Neural cell (in vitro differentiated cells): ENCODE results near the gene CACNA1D. TPM values are rescaled to one million over a fixed set of nuclear protein-coding genes. Genes with fewer than 3 reads are reported as not detected.

Experiments used
- H2AFZ ChIP-seq: fragments of 200-600, 300-800 bp; sonication (generic), shearing (Covaris generic); 2 replicates; pipeline ENCODE4 v1.6.0; 2014; ENCODE audit warnings: low read depth, mild to moderate bottlenecking, antibody characterized with exemption, low read length, moderate library complexity
- H3F3A ChIP-seq: fragments of 200-600 bp; shearing (Covaris generic); 2 replicates; pipeline ENCODE4 v1.6.1; 2016; ENCODE audit warnings: mild to moderate bottlenecking, moderate library complexity, mixed read lengths, antibody characterized with exemption, low read length; ENCODE audit not compliant: insufficient read depth, poor library complexity, severe bottlenecking
- H3K27ac ChIP-seq: fragments of 200-600, 300-800 bp; sonication (generic), shearing (Covaris generic); 2 replicates; pipeline ENCODE4 v1.5.1; 2014; ENCODE audit warnings: mild to moderate bottlenecking, low read length, moderate library complexity
- H3K27me3 ChIP-seq: fragments of 300-800, 200-600 bp; sonication (generic), shearing (Covaris generic); 2 replicates; pipeline ENCODE4 v1.6.0; 2014; ENCODE audit warnings: mild to moderate bottlenecking, low read depth, low read length, moderate library complexity; ENCODE audit not compliant: insufficient read depth
- H3K36me3 ChIP-seq: fragments of 300-800, 200-600 bp; sonication (generic), shearing (Covaris generic); 2 replicates; pipeline ENCODE4 v1.5.1; 2014; ENCODE audit warnings: mild to moderate bottlenecking, antibody characterized with exemption, low read length, moderate library complexity; ENCODE audit not compliant: insufficient read depth
- H3K4me2 ChIP-seq: fragments of 300-800, 200-600 bp; sonication (generic), shearing (Covaris generic); 2 replicates; pipeline ENCODE4 v1.6.0; 2014; ENCODE audit warnings: mild to moderate bottlenecking, low read length
- H3K4me3 ChIP-seq: fragments of 300-800, 200-600 bp; sonication (generic), shearing (Covaris generic); 2 replicates; pipeline ENCODE4 v1.5.1; 2014; ENCODE audit warnings: mild to moderate bottlenecking, low read length, moderate library complexity
- H3K79me2 ChIP-seq: fragments of 200-600 bp; shearing (Covaris generic); replicated peaks from 2 replicates; pipeline ENCODE4 v1.6.0; 2014; ENCODE audit warnings: mild to moderate bottlenecking, low read length, moderate library complexity; ENCODE audit not compliant: insufficient read depth
- H3K9ac ChIP-seq: fragments of 300-800, 200-600 bp; sonication (generic), shearing (Covaris generic); 2 replicates; pipeline ENCODE4 v1.6.1; 2016; ENCODE audit warnings: mild to moderate bottlenecking, low read length, mixed read lengths
- H3K9me2 ChIP-seq: fragments of 200-600 bp; shearing (Covaris generic); 2 replicates; pipeline ENCODE4 v1.6.1; 2016; ENCODE audit warnings: mild to moderate bottlenecking, low read length, mixed read lengths; ENCODE audit not compliant: insufficient read depth
- H3K9me3 ChIP-seq: fragments of 200-600, 300-800 bp; sonication (generic), shearing (Covaris generic); 2 replicates; pipeline ENCODE4 v1.6.1; 2016; ENCODE audit warnings: mild to moderate bottlenecking, mixed run types, low read length, moderate library complexity, mixed read lengths
- H4K20me1 ChIP-seq: fragments of 200-600 bp; shearing (Covaris generic); 2 replicates; pipeline ENCODE4 v1.6.1; 2016; ENCODE audit warnings: mild to moderate bottlenecking, mixed run types; ENCODE audit not compliant: insufficient read depth
- CTCF ChIP-seq: fragments of 450-650 bp; IDR thresholded peaks from 2 replicates; pipeline ENCODE4 v1.5.1; 2014; ENCODE audit warnings: antibody characterized with exemption, mild to moderate bottlenecking, moderate library complexity; ENCODE audit not compliant: poor library complexity, severe bottlenecking
- EP300 ChIP-seq: fragments of 450-650 bp; conservative IDR thresholded peaks from 2 replicates; pipeline ENCODE4 v1.6.1; 2014; ENCODE audit warnings: antibody characterized with exemption, mild to moderate bottlenecking, moderate library complexity; ENCODE audit not compliant: poor library complexity, severe bottlenecking
- EZH2 ChIP-seq: fragments of 200-600, 300-800 bp; shearing (Covaris generic), sonication (generic); IDR thresholded peaks from 2 replicates; pipeline ENCODE4 v1.6.1; 2014; ENCODE audit warnings: antibody characterized with exemption, low read length, borderline replicate concordance, mild to moderate bottlenecking; ENCODE audit not compliant: insufficient read depth, poor library complexity, severe bottlenecking
- MXI1 ChIP-seq: fragments of 450-650 bp; conservative IDR thresholded peaks from 2 replicates; pipeline ENCODE4 v1.6.1; 2014; ENCODE audit warnings: antibody characterized with exemption, mild to moderate bottlenecking; ENCODE audit not compliant: poor library complexity, severe bottlenecking
- POLR2AphosphoS5 ChIP-seq: IDR thresholded peaks from 2 replicates; pipeline ENCODE4 v1.6.1; 2012
- RAD21 ChIP-seq: fragments of 450-650 bp; conservative IDR thresholded peaks from 2 replicates; pipeline ENCODE4 v1.6.1; 2014; ENCODE audit warnings: antibody characterized with exemption, mild to moderate bottlenecking, moderate library complexity
- SMC3 ChIP-seq: fragments of 450-650 bp; conservative IDR thresholded peaks from 2 replicates; pipeline ENCODE4 v1.6.1; 2014; ENCODE audit warnings: antibody characterized with exemption, mild to moderate bottlenecking, moderate library complexity; ENCODE audit not compliant: poor library complexity
- TAF1 ChIP-seq: IDR thresholded peaks from 2 replicates; pipeline ENCODE4 v1.6.1; 2012; ENCODE audit warnings: low read depth
- polyA plus RNA-seq: library from polyadenylated mRNA; depleted of rRNA; stranded (reverse); fragments of >200 nt; gene quantifications from 2 replicates; pipeline ENCODE4 v1.2.3, GENCODE V29; 2014
- TF ChIP-seq, protein P1 (sequence below): IDR thresholded peaks from 2 replicates; pipeline ENCODE4 v1.6.1; 2012; ENCODE audit warnings: borderline replicate concordance

CACNA1D gene
- polyA plus RNA-seq, 1 donor from 2014 or later: 22.5 TPM

DNA sequence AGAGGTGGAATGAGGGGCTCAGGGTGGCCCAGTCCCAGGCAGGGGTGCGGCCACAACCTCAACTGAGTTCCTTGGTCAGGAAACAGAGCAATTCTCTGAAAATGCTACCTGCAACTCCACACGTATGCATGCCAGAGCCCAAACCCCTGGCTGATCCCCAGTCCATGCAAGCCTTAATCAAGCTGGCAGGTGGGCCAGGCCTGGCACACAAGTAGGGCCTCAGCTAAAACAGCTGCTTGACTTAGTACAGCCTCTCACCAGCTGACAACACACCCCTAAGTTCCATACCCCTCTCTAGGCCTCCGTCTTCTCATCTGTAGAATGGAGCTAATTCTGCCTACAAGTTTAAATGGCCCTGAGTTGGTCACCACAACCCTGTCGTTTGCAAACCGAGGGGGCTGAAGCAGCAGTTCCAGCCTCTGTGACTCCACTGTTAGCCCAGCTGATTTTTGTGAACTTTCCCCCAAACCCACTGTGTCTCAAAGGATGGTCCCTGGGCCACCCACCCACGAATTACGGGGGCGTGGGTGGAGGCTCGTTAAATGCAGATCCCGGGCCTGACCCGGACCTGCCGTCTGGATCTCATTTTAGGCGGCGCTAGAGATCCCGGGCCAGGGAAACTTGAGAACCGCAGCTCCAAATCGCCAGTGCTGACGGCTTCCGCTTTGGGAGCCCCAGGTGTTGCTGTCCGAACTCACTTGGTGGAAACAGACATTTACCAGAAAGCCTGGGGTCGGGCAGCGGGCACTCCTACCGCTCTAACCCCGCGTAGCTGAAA, 350.9 kb downstream of the CACNA1D start:
- Histone ChIP-seq H3K9me2 (no peaks in the 10 kb centered on the region), H2AFZ (no peak overlapping the region), H3K36me3 (no peaks in the 10 kb centered on the region), H3K9me3 (no peaks in the 10 kb centered on the region), H3K4me3 (peak overlapping the region; percentile 70), H3K79me2 (no peaks in the 10 kb centered on the region), H3K27ac (no peak overlapping the region), H3K27me3 (peaks cover 34% of the 10 kb centered on the region), H3K4me2 (peak overlapping the region; percentile 51), H4K20me1 (no peaks in the 10 kb centered on the region), H3F3A (no peaks in the 10 kb centered on the region), H3K9ac (peak overlapping the region; percentile 50)
- TF ChIP-seq CTCF (peak; percentile 31), RAD21 (no peak)

GRCh38 chr3:53845881-53846133, 351.4 kb downstream of the CACNA1D start:
- Histone ChIP-seq H2AFZ (no peak overlapping the region), H3K9me3 (no peaks in the 10 kb centered on the region), H3K79me2 (no peaks in the 10 kb centered on the region), H3K9me2 (no peaks in the 10 kb centered on the region), H3K27me3 (peaks cover 34% of the 10 kb centered on the region), H3F3A (no peaks in the 10 kb centered on the region), H4K20me1 (no peaks in the 10 kb centered on the region), H3K9ac (peak overlapping the region; percentile 50), H3K4me2 (peak overlapping the region; percentile 51), H3K36me3 (no peaks in the 10 kb centered on the region), H3K4me3 (peak overlapping the region; percentile 70), H3K27ac (no peak overlapping the region)
- no peak for TF ChIP-seq EP300
- TF ChIP-seq, protein P1, sequence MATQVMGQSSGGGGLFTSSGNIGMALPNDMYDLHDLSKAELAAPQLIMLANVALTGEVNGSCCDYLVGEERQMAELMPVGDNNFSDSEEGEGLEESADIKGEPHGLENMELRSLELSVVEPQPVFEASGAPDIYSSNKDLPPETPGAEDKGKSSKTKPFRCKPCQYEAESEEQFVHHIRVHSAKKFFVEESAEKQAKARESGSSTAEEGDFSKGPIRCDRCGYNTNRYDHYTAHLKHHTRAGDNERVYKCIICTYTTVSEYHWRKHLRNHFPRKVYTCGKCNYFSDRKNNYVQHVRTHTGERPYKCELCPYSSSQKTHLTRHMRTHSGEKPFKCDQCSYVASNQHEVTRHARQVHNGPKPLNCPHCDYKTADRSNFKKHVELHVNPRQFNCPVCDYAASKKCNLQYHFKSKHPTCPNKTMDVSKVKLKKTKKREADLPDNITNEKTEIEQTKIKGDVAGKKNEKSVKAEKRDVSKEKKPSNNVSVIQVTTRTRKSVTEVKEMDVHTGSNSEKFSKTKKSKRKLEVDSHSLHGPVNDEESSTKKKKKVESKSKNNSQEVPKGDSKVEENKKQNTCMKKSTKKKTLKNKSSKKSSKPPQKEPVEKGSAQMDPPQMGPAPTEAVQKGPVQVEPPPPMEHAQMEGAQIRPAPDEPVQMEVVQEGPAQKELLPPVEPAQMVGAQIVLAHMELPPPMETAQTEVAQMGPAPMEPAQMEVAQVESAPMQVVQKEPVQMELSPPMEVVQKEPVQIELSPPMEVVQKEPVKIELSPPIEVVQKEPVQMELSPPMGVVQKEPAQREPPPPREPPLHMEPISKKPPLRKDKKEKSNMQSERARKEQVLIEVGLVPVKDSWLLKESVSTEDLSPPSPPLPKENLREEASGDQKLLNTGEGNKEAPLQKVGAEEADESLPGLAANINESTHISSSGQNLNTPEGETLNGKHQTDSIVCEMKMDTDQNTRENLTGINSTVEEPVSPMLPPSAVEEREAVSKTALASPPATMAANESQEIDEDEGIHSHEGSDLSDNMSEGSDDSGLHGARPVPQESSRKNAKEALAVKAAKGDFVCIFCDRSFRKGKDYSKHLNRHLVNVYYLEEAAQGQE: no peak
- TF ChIP-seq CTCF: no peak
- no peak for TF ChIP-seq SMC3
- TF ChIP-seq EZH2: no peak
- TF ChIP-seq MXI1: no peak
- TF ChIP-seq POLR2AphosphoS5: no peak
- no peak for TF ChIP-seq TAF1
- no peak for TF ChIP-seq RAD21
